Keratinocyte (primary cell): ENCODE results near the gene NUDT13. TPM values are rescaled to one million over a fixed set of nuclear protein-coding genes. Genes with fewer than 3 reads are reported as not detected.

ENCODE experiments used
- DNase-seq: peaks from one replicate; pipeline ENCODE4 v3.0.0-alpha.2; 2011; ENCODE audit warnings: low read depth, missing footprints, low spot score
- FAIRE-seq: peaks from 2 replicates; lab custom pipeline; 2011; peaks lifted over from hg19 to GRCh38; lab: Jason Lieb, UNC
- H2AFZ ChIP-seq: 2 replicates; pipeline ENCODE4 v1.6.0; 2012; ENCODE audit warnings: low read length, control low read depth, inconsistent platforms; ENCODE audit not compliant: control insufficient read depth
- H3K27ac ChIP-seq: 2 replicates; pipeline ENCODE4 v1.5.1; 2011; ENCODE audit warnings: low read length; ENCODE audit not compliant: control insufficient read depth, insufficient read depth
- H3K27me3 ChIP-seq: 3 replicates; pipeline ENCODE4 v1.6.0; 2011; ENCODE audit warnings: low read length; ENCODE audit not compliant: control insufficient read depth, insufficient read depth; ENCODE audit errors: extremely low read depth
- H3K36me3 ChIP-seq, 2 experiments: 2 replicates in 1 of 2; 3 replicates in 1 of 2; pipeline ENCODE4 v1.5.1; 2011; ENCODE audit warnings: low read length in 2 of 2, mild to moderate bottlenecking in 1 of 2; ENCODE audit not compliant: control insufficient read depth in 2 of 2, insufficient read depth in 2 of 2; ENCODE audit errors: extremely low read depth in 1 of 2
- H3K4me1 ChIP-seq: 3 replicates; pipeline ENCODE4 v1.5.1; 2011; ENCODE audit warnings: low read length; ENCODE audit not compliant: control insufficient read depth, insufficient read depth; ENCODE audit errors: extremely low read depth
- H3K4me2 ChIP-seq: 3 replicates; pipeline ENCODE4 v1.6.0; 2011; ENCODE audit warnings: low read depth, low read length; ENCODE audit not compliant: control insufficient read depth, insufficient read depth; ENCODE audit errors: extremely low read depth
- H3K4me3 ChIP-seq, 3 experiments: fragments of 200-600 bp in 1 of 3; sonication (generic) in 1 of 3; 2 replicates in 2 of 3; 3 replicates in 1 of 3; pipeline ENCODE4 v1.5.1; 2011 to 2016; ENCODE audit warnings: low read length in 3 of 3, mild to moderate bottlenecking in 3 of 3, control low read depth in 2 of 3, inconsistent platforms in 1 of 3, low read depth in 1 of 3, mixed read lengths in 1 of 3, mixed run types in 1 of 3, moderate library complexity in 1 of 3; ENCODE audit not compliant: control insufficient read depth in 2 of 3, insufficient read depth in 2 of 3; ENCODE audit errors: extremely low read depth in 1 of 3
- H3K79me2 ChIP-seq: 2 replicates; pipeline ENCODE4 v1.6.0; 2012; ENCODE audit warnings: low read length; ENCODE audit not compliant: control insufficient read depth, insufficient read depth
- H3K9ac ChIP-seq: 3 replicates; pipeline ENCODE4 v1.6.0; 2011; ENCODE audit warnings: low read length; ENCODE audit not compliant: control insufficient read depth, insufficient read depth; ENCODE audit errors: extremely low read depth
- H3K9me1 ChIP-seq: 3 replicates; pipeline ENCODE4 v1.6.0; 2011; ENCODE audit warnings: low read length; ENCODE audit not compliant: control insufficient read depth, insufficient read depth; ENCODE audit errors: extremely low read depth
- H3K9me3 ChIP-seq: 2 replicates; pipeline ENCODE4 v1.5.1; 2012; ENCODE audit warnings: low read depth, low read length; ENCODE audit not compliant: control insufficient read depth
- H4K20me1 ChIP-seq: 3 replicates; pipeline ENCODE4 v1.6.0; 2011; ENCODE audit warnings: low read length; ENCODE audit not compliant: control insufficient read depth, insufficient read depth; ENCODE audit errors: extremely low read depth
- EZH2 ChIP-seq: IDR thresholded peaks from one replicate; pipeline ENCODE4 v1.6.1; 2012; ENCODE audit warnings: inconsistent platforms, mild to moderate bottlenecking, low read length, moderate library complexity
- dilution Hi-C: fragments of 300-500 bp; cut with MboI; formaldehyde crosslinking; loops from one replicate; pipeline ENCODE4 v1.7.0; 2020; ENCODE audit warnings: low sequenced_read_pairs; ENCODE audit not compliant: extremely low pct_ligation_motif_present
- polyA plus RNA-seq, 5 experiments: library from polyadenylated mRNA; depleted of rRNA in 3 of 5; stranded (reverse) in 3 of 5; stranded (forward) in 1 of 5; unstranded in 1 of 5; fragments of >200 nt; gene quantifications; 1 replicate in 1 of 5; 2 replicates in 3 of 5; 3 replicates in 1 of 5; pipeline versions ENCODE4 v1.2.1 to v1.2.3, GENCODE V29; 2011 to 2012; ENCODE audit warnings: missing spikeins in 2 of 5, low read depth in 1 of 5, low replicate concordance in 1 of 5
- TF ChIP-seq, protein P1 (sequence below), 3 experiments: IDR thresholded peaks in 1 of 3; conservative IDR thresholded peaks in 1 of 3; optimal IDR thresholded peaks in 1 of 3; 2 replicates in 2 of 3; 3 replicates in 1 of 3; pipeline versions ENCODE3 to v1.5.1; 2011; ENCODE audit warnings: low read length in 3 of 3, mild to moderate bottlenecking in 3 of 3, moderate library complexity in 2 of 3, control low read depth in 1 of 3, inconsistent platforms in 1 of 3; ENCODE audit not compliant: insufficient read depth in 2 of 3; ENCODE audit errors: extremely low read depth in 1 of 3

NUDT13 gene
- polyA plus RNA-seq, 1 donor (not counting 4 experiments of a cell fraction or from before 2014, with no cell fraction given): 2.4 TPM

GRCh38 chr10:73169320-73169719 is 59.1 kb downstream of the NUDT13 start:
- H3K27me3 ChIP-seq: no peaks in the 10 kb centered on the region
- no peak overlapping the region for H3K27ac ChIP-seq
- H2AFZ ChIP-seq: no peak overlapping the region
- H3K9me1 ChIP-seq: no peaks in the 10 kb centered on the region
- dilution Hi-C loops: no loop called here
- H3K4me3 ChIP-seq: no peak overlapping the region
- H3K9me3 ChIP-seq: no peaks in the 10 kb centered on the region
- DNase-seq (no peak), FAIRE-seq (no peak)
- H3K4me2 ChIP-seq: no peak overlapping the region
- peaks cover 36% of the 10 kb centered on the region for H3K79me2 ChIP-seq
- no peaks in the 10 kb centered on the region for H4K20me1 ChIP-seq
- no peak overlapping the region for H3K9ac ChIP-seq
- H3K36me3 ChIP-seq: no peaks in the 10 kb centered on the region
- no peaks in the 10 kb centered on the region for H3K4me1 ChIP-seq
- TF ChIP-seq, protein P1, sequence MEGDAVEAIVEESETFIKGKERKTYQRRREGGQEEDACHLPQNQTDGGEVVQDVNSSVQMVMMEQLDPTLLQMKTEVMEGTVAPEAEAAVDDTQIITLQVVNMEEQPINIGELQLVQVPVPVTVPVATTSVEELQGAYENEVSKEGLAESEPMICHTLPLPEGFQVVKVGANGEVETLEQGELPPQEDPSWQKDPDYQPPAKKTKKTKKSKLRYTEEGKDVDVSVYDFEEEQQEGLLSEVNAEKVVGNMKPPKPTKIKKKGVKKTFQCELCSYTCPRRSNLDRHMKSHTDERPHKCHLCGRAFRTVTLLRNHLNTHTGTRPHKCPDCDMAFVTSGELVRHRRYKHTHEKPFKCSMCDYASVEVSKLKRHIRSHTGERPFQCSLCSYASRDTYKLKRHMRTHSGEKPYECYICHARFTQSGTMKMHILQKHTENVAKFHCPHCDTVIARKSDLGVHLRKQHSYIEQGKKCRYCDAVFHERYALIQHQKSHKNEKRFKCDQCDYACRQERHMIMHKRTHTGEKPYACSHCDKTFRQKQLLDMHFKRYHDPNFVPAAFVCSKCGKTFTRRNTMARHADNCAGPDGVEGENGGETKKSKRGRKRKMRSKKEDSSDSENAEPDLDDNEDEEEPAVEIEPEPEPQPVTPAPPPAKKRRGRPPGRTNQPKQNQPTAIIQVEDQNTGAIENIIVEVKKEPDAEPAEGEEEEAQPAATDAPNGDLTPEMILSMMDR (optimal IDR thresholded peaks at IDR 0.05 in 1 of 3, IDR thresholded peaks at IDR 0.05 in 1 of 3, conservative IDR thresholded peaks at IDR 0.05 in 1 of 3; ENCODE audit: extremely low read depth in 1 of 3, insufficient read depth in 2 of 3, low read length in 3 of 3): no peak
- no peak for TF ChIP-seq EZH2

DNA sequence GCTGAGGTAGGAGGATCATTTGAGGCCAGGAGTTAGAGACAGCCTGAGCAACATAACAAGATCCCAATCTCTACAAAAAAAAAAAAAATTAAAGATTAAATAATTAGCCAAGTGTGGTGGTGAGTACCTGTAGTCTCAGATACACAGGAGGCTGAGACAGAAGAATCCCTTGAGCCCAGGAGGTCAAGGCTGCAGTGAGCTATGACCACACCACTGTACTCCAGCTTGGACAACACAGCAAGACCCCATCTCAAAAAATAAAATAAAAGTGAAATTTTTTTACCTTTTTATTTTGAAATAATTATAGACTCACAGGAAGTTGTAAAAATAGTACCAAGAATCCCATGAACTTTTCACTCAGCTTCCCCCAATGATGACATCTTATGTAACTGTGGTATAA is 62.6 kb downstream of the NUDT13 start:
- Histone ChIP-seq H4K20me1 (no peaks in the 10 kb centered on the region), H3K4me2 (no peak overlapping the region), H3K27ac (no peak overlapping the region), H3K4me1 (no peaks in the 10 kb centered on the region), H3K4me3 (no peak overlapping the region), H3K27me3 (no peaks in the 10 kb centered on the region), H2AFZ (no peak overlapping the region), H3K79me2 (peaks cover 6% of the 10 kb centered on the region), H3K36me3 (peaks cover 0 to 2% of the 10 kb centered on the region in 2 experiments), H3K9ac (no peak overlapping the region), H3K9me1 (no peaks in the 10 kb centered on the region), H3K9me3 (no peaks in the 10 kb centered on the region)
- FAIRE-seq: no peak
- TF ChIP-seq, protein P1 (optimal IDR thresholded peaks at IDR 0.05 in 1 of 3, IDR thresholded peaks at IDR 0.05 in 1 of 3, conservative IDR thresholded peaks at IDR 0.05 in 1 of 3; ENCODE audit: extremely low read depth in 1 of 3, insufficient read depth in 2 of 3, low read length in 3 of 3): no peak
- TF ChIP-seq EZH2: no peak
- DNase-seq: no peak
- dilution Hi-C loops: no loop called here
